OCI-LY7 (cell line): ENCODE data around the gene PDLIM1. TPM values are rescaled to one million over a fixed set of nuclear protein-coding genes. Genes with fewer than 3 reads are reported as not detected.

ENCODE experiments used
- BruUV-seq: library from RNA; stranded (reverse); fragments of 400-500 nt; replicated peaks from 2 replicates; lab custom pipeline; 2021; lab: Mats Ljungman, UMichigan
- CTCF ChIA-PET: fragments of 300-600 bp; sonication (Branson Sonifier 250); formaldehyde crosslinking; loops from one replicate; lab custom pipeline; 2022; ENCODE audit warnings: antibody characterized with exemption; ENCODE audit not compliant: unreplicated experiment; lab: Charles Lee
- POLR2A ChIA-PET: fragments of 300-600 bp; sonication (Branson Sonifier 250); formaldehyde crosslinking; loops from one replicate; lab custom pipeline; 2022; ENCODE audit warnings: antibody characterized with exemption; lab: Charles Lee
- DNase-seq: peaks from one replicate; pipeline ENCODE4 v3.0.0-alpha.2; 2015; ENCODE audit warnings: low spot score
- H2AFZ ChIP-seq: fragments of 200-600 bp; sonication (generic), shearing (Covaris generic); 2 replicates; pipeline ENCODE4 v1.6.1; 2014; ENCODE audit warnings: mild to moderate bottlenecking, antibody characterized with exemption, low read length, moderate library complexity
- H3K27ac ChIP-seq: fragments of 200-600 bp; sonication (generic); 2 replicates; pipeline ENCODE4 v1.5.1; 2014; ENCODE audit warnings: mixed run types, low read depth, mild to moderate bottlenecking, moderate library complexity, low read length, inconsistent platforms; ENCODE audit not compliant: poor library complexity, severe bottlenecking
- H3K36me3 ChIP-seq: fragments of 200-600 bp; sonication (generic); 2 replicates; pipeline ENCODE4 v1.6.1; 2014; ENCODE audit warnings: mild to moderate bottlenecking, antibody characterized with exemption, low read length, moderate library complexity, mixed read lengths; ENCODE audit not compliant: insufficient read depth
- H3K4me1 ChIP-seq: fragments of 200-600 bp; sonication (generic); 2 replicates; pipeline ENCODE4 v1.5.1; 2014; ENCODE audit warnings: mild to moderate bottlenecking, low read length; ENCODE audit not compliant: insufficient read depth, poor library complexity, severe bottlenecking
- H3K4me2 ChIP-seq: fragments of 200-600 bp; sonication (generic); 2 replicates; pipeline ENCODE4 v1.6.1; 2014; ENCODE audit warnings: mild to moderate bottlenecking, low read length
- H3K4me3 ChIP-seq: fragments of 200-600 bp; sonication (generic); 2 replicates; pipeline ENCODE4 v1.5.1; 2014; ENCODE audit warnings: mild to moderate bottlenecking, low read depth, low read length; ENCODE audit not compliant: poor library complexity, severe bottlenecking
- H3K79me2 ChIP-seq: fragments of 200-600 bp; sonication (generic); 2 replicates; pipeline ENCODE4 v1.6.1; 2016; ENCODE audit warnings: low read depth, mild to moderate bottlenecking, low read length, moderate library complexity, mixed read lengths; ENCODE audit not compliant: insufficient read depth
- H3K9me2 ChIP-seq: fragments of 200-600 bp; sonication (generic); 2 replicates; pipeline ENCODE4 v1.6.1; 2016; ENCODE audit warnings: mild to moderate bottlenecking, low read length, mixed read lengths; ENCODE audit not compliant: insufficient read depth
- H3K9me3 ChIP-seq: fragments of 200-600 bp; sonication (generic); 2 replicates; pipeline ENCODE4 v1.6.1; 2014; ENCODE audit warnings: mild to moderate bottlenecking, mixed run types, low read length, mixed read lengths
- H4K20me1 ChIP-seq: fragments of 200-600 bp; sonication (generic); 2 replicates; pipeline ENCODE4 v1.6.1; 2014; ENCODE audit warnings: mild to moderate bottlenecking, antibody characterized with exemption, low read length, moderate library complexity, mixed read lengths; ENCODE audit not compliant: insufficient read depth
- EZH2phosphoT487 ChIP-seq: fragments of 200-600 bp; sonication (generic); IDR thresholded peaks from 2 replicates; pipeline ENCODE4 v1.6.1; 2018; ENCODE audit warnings: low read depth, borderline replicate concordance, mild to moderate bottlenecking, mixed run types, antibody characterized with exemption, low read length, moderate library complexity, mixed read lengths
- intact Hi-C: fragments of 100-400 bp; cut with micrococcal nuclease; formaldehyde crosslinking; loops from one replicate; pipeline ENCODE4 v1.10.0; 2022; ENCODE audit not compliant: unreplicated experiment
- total RNA-seq, 2 experiments: library from RNA; depleted of rRNA in 1 of 2; stranded (reverse); fragments of >200 nt in 1 of 2; shearing (Covaris generic) in 1 of 2; gene quantifications; 2 replicates each; pipeline ENCODE4 v1.2.3, GENCODE V29; 2014 to 2022
- TF ChIP-seq, protein P1 (sequence below): fragments of 200-600 bp; sonication (generic); conservative IDR thresholded peaks from 2 replicates; pipeline ENCODE4 v1.5.1; 2014; ENCODE audit warnings: mild to moderate bottlenecking, antibody characterized with exemption, low read length, moderate library complexity, mixed read lengths

PDLIM1 gene
- total RNA-seq, 2 experiments from 2014 or later: 22.3 to 105 TPM

DNA sequence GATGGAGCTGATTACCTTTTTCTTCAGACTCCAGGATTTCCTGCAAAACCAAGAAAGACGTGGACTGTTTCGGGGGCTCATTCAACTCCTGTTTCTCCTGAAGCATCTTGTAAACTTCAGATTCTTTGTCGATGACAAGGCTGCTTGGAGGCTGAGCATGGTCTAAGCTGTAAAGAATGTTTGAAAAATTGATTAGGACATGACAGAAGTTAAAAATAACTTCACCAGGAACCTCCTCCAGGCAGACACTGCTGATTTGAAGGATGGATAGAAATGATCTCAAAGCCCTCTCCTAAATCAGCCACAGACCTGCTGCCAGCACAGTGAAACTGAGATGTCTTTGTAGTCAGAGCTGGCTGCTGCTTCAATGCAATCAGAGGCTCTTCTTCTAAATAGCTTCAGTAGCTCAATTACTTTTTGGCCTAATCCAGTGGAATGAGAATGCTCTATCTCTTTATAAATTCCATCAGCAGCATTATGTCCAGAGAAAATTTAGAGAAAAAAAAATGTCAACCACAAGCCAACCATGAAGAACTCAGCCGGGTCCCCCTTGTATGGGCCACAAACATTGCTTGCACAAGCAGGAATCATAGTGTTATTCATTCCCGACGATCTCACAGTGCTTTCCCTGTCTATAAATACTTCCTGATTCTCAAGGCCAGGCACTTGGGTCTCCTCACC is 43.5 kb downstream of the PDLIM1 start:
- H4K20me1 ChIP-seq: no peaks in the 10 kb centered on the region
- H3K4me2 ChIP-seq: no peak overlapping the region
- H3K79me2 ChIP-seq: no peaks in the 10 kb centered on the region
- intact Hi-C loops: no loop called here
- no peaks in the 10 kb centered on the region for H3K36me3 ChIP-seq
- TF ChIP-seq, protein P1, sequence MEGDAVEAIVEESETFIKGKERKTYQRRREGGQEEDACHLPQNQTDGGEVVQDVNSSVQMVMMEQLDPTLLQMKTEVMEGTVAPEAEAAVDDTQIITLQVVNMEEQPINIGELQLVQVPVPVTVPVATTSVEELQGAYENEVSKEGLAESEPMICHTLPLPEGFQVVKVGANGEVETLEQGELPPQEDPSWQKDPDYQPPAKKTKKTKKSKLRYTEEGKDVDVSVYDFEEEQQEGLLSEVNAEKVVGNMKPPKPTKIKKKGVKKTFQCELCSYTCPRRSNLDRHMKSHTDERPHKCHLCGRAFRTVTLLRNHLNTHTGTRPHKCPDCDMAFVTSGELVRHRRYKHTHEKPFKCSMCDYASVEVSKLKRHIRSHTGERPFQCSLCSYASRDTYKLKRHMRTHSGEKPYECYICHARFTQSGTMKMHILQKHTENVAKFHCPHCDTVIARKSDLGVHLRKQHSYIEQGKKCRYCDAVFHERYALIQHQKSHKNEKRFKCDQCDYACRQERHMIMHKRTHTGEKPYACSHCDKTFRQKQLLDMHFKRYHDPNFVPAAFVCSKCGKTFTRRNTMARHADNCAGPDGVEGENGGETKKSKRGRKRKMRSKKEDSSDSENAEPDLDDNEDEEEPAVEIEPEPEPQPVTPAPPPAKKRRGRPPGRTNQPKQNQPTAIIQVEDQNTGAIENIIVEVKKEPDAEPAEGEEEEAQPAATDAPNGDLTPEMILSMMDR: no peak
- TF ChIP-seq EZH2phosphoT487: no peak
- 0 out of 2 replicates have a peak overlapping the region, but pooled peaks have one; percentile 43 for H2AFZ ChIP-seq
- peaks cover 48% of the 10 kb centered on the region for H3K4me1 ChIP-seq
- no TSS peak for BruUV-seq
- ChIA-PET POLR2A (interaction anchor here (1.0 to 6.2 kb wide), 2 partner anchors 116 to 356 kb away, joined by 3 to 85 read pairs; no protein-coding TSS in a partner anchor), CTCF (interaction anchor here (0.5 to 3.0 kb wide), 4 partner anchors 38 to 511 kb away, joined by 3 to 37 read pairs (median 5); no protein-coding TSS in a partner anchor)
- no peak overlapping the region for H3K27ac ChIP-seq
- no peak for DNase-seq
- no peaks in the 10 kb centered on the region for H3K9me3 ChIP-seq
- no peaks in the 10 kb centered on the region for H3K9me2 ChIP-seq
- H3K4me3 ChIP-seq: no peak overlapping the region

DNA sequence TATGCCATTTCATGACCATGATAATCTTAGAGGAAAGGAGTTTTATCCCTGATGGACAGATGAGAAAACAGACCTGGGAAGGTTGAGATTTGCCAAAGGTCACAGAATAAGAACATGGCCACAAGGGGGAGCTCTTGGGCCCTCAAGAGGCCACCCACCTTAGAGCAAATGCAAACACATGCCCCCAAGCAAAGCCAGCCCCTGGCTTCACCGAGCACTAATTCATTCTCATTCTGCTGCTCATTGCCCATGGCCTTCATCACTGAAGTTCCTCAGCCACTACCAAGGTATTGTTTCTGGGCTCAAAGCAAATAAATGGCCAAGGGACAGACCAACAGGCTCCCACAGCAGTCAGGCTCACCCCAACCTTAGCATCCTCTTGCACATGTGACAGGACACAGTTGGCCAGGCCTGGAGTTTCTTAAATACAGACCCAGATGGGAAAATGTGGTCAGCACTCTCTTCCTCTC is 44.2 kb downstream of the PDLIM1 start:
- Histone ChIP-seq H3K79me2 (no peaks in the 10 kb centered on the region), H4K20me1 (no peaks in the 10 kb centered on the region), H3K4me1 (peaks cover 51% of the 10 kb centered on the region), H3K36me3 (no peaks in the 10 kb centered on the region), H3K4me2 (peak overlapping the region; percentile 6; the same call in 1 of the 2 replicates), H2AFZ (peak overlapping the region; percentile 43; the same call in 1 of the 2 replicates), H3K9me2 (no peaks in the 10 kb centered on the region), H3K9me3 (no peaks in the 10 kb centered on the region), H3K27ac (no peak overlapping the region), H3K4me3 (no peak overlapping the region)
- no peak for TF ChIP-seq EZH2phosphoT487
- TF ChIP-seq, protein P1: peak; percentile 96
- CTCF ChIA-PET: interaction anchor here (0.5 to 3.0 kb wide), 5 partner anchors 39 to 511 kb away, joined by 3 to 37 read pairs (median 4); no protein-coding TSS in a partner anchor
- intact Hi-C loops: loop anchor here (1.0 kb wide), 3 partner anchors 43 to 117 kb away; no protein-coding TSS in a partner anchor
- DNase-seq: peak; percentile 89
- POLR2A ChIA-PET: interaction anchor here (1.0 to 6.2 kb wide), 2 partner anchors 117 to 357 kb away, joined by 3 to 85 read pairs; no protein-coding TSS in a partner anchor
- BruUV-seq: no TSS peak
